Measurements from ENCODE around the gene AFAP1L1.

AFAP1L1 gene

GRCh38 chr5:149271716-149272563 lies at the start of gene AFAP1L1:
AFAP1L1 (plus strand) TSS chr5:149271859; CDS start chr5:149271969, 110 bp downstream.
- DNase-seq = peak; percentile 39

GRCh38 chr5:149223081-149223848 lies 48.4 kb upstream of the AFAP1L1 start:
- no peak for DNase-seq

- DNase-seq = no peak
These were observed 47.4 kb upstream of the AFAP1L1 start for GRCh38 chr5:149224282-149224681.

GRCh38 chr5:149227168-149227826 lies 44.4 kb upstream of the AFAP1L1 start:
- peak; percentile 15 for DNase-seq

DNA sequence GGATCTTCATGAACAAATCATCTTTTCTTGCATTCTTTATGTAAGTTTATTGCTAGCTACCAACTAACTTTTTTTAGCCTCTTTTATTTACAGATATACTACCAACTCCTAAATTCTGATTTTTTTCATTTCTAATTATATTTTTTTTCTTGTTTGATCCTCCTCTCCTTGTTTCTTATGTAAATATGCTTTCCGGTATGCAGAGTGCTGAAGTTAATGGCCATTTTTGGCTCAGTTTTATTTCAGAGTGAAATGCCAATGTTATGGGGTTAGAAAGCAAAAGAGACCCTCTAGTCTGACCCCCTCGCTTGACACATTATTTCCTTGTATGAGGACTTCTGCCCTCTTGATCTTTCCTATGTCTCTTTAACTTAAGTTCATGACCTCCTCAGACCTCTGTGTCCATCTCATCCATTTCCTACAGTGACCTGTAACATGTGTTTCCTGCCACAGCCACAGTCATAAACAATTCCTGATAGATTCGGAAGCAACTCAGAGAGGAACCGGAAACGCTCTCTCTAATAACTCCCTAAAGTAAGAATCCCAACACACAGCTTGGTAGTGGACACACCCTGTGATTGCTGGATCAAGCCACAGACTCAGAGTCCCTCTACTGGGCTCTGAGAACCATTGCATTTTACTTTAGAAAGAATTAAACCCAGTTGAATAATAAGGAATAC lies 42.9 kb upstream of the AFAP1L1 start:
- DNase-seq = peak; percentile 42

GRCh38 chr5:149229298-149229937 lies 42.2 kb upstream of the AFAP1L1 start:
- no peak for DNase-seq

DNA sequence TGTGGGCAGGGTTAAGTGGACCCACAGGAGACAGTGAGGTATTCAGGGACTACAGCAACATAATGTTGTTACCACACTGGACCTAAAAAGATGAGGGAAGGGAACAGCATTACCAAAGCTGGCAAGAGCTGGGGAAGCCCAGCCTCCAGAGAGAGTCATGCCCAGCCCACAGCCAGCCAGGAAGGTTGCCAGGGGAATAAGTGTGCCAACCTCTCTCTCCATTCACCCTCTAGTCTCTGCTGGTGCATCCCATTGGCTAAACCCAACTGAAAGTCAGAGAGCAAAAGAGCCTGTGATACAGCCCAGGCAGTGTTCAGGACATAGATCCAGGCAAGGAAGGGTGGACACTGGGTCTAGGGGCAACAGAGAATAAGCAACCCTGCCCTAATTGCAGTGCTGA lies 35.8 kb upstream of the AFAP1L1 start:
- no peak for DNase-seq

GRCh38 chr5:149237662-149238061 lies 34.0 kb upstream of the AFAP1L1 start:
- DNase-seq = no peak

DNA sequence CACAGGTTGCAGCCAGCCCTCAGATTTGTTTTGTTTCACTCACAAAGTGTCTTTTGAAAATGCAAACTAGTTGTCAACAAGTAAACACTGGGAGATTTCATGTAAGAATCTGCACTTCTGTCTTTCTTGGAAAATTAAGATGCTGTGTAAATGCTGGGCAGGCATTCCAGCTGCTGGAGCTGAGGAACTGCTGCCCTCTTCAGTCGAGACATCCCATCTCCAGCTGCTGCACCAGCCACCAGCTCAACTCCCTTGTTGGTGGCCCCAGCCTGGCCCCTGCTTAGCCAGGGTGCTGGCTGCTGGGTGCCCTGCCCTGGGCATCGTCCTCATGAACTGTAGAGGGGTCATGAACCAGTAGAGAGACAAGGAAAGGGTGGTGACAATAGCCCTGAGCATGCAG lies 33.1 kb upstream of the AFAP1L1 start:
- DNase-seq = no peak

GRCh38 chr5:149239917-149240316 lies 31.7 kb upstream of the AFAP1L1 start:
- no peak for DNase-seq

DNA sequence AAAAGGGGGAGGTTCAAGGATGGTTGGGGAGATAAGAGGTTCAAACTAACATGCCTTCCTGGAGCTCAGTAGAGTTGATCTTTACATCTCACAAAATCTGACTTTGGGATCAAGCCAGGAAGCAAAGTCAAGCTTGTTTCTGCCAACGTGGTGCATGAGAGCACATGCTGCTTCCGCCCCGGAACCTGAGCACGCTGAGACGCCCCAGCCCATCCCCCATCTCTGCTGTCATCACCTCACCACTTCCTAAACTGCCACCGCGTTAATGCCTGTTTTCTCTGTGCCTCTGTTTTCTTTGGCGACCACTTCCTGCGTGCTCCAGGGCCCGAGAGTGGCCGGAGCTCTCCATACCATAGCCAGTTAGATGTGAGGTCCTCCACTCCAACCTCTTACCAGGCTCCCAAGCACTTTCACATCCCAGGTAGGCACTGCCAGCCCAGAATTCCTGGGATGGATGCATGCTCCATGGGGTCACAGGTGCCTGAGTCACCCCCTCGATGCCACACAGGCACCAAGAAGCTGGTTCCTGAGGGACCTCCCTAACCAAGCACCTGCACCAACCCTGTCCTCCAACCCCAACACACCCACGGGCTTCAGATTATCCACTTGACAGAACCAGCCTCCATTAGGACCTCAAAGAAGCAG lies 31.2 kb upstream of the AFAP1L1 start:
- no peak for DNase-seq

- DNase-seq = no peak
These were observed 29.3 kb upstream of the AFAP1L1 start for GRCh38 chr5:149242339-149242738.

DNA sequence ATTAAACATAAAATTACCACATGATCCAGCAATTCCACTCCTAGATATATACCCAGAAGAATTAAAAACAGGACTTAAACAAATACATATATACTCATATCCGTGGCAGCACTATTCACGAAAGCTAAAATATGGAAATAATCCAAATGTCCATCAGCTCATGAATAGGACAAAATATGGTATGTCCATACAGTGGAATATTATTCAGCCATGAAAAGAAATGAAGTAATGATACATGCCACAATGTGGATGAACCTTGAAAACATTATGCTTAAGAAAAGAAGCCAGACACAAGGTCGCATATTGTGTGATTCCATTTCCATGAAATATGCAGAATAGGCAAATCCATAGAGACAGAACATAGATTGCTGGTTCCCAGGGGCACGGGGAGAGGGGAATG lies 24.8 kb upstream of the AFAP1L1 start:
- no peak for DNase-seq

DNA sequence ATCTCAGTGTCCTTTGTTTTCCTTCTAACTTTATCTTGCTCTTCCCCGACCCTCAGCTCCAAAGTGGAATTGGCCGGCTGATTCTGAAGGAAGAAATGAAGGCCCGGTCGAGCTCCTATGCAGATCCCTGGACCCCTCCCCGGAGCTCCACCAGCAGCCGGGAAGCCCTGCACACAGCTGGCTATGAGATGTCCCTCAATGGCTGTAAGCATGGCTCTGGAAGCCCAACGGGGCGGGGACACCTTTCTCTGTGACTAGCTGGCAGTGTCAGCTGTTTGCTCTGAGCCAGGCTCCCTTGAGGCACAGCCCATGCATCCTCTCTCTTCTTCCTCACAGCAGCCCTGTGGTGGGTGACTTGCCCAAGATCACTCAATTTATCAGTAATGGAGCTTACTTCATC lies 23.9 kb upstream of the AFAP1L1 start:
- no peak for DNase-seq

GRCh38 chr5:149251546-149251945 lies 20.1 kb upstream of the AFAP1L1 start:
- DNase-seq = no peak

DNA sequence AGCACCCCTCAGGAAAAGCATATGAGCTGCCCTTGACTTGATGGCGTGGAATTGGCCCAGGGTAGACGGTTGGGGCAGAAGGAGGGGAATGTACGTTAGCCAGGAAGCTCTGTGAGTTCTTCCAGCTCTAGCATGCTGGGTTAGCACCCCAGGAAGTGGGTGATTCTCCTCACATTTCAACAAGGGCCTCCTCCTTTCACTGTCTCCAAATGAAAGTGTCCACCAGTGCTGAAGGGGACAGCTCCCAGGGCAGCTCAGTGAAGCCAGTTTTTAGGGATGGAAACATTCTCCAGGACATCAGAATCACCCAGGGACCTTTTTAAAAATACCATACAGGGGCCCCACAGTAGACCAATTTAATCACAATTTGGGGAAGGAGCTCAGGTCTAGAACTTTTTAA lies 17.2 kb upstream of the AFAP1L1 start:
- DNase-seq = peak; percentile 23

- peak; percentile 33 for DNase-seq
These were observed 15.2 kb upstream of the AFAP1L1 start for GRCh38 chr5:149256451-149256850.

DNA sequence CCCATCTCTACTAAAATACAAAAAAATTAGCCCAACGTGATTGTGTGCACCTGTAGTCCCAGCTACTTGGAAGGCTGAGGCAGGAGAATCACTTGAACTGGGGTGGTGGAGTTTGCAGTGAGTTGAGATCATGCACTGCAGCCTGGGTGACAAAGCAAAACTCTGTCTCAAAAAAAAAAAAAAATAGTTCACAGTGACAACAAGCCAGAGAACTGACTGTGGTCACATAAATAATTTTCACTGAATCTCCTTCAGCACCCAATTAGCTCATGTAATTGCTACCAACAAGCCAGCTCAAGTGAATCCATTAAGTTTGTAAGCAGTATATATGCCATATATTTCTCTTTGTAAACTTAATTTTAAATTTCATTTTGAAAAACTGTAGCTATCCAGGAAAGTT lies 14.5 kb upstream of the AFAP1L1 start:
- no peak for DNase-seq

DNA sequence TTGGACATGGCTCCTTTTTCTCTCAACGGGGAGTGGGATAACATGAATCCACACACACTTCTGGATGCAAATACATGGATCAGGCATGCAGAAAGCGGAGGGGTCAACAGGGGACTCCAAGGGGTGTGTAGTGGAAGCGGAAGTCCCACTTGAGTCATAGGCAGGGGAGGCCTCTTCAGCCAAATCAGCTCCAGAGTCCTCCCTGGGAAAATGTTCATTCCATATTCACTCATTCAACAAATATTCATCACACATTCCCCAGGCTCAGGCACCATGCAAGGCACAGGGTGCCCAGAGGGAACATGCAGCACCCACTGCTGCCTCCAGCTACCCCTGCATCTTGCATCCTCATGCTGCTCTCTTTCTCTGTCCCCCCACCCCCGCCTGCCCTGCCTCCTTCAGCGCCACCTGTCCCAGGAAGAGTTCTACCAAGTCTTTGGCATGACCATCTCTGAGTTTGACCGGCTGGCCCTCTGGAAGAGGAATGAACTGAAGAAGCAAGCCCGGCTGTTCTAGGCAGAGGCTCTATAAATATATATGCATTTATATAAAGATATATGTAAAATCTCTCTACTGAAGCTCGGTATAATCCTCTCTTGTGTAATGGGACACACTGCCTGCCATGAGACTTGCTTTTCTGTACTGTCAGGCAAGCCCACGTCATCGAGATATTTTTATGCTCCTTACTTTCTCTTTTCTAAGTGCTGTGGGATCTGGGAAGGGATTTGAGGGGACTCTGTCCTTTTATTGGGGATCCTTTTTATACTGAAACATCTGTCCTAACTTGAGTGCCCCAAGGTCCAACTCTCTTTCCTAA lies 13.6 kb upstream of the AFAP1L1 start:
- peak; percentile 92 for DNase-seq

GRCh38 chr5:149260761-149261160 lies 10.9 kb upstream of the AFAP1L1 start:
- DNase-seq = no peak

- no peak for DNase-seq
These were observed 10.4 kb upstream of the AFAP1L1 start for GRCh38 chr5:149261246-149261645.
